ENCODE data around the gene STK38L.
"Not testable (repeated sequence)": the region's sequence is repeated elsewhere in the genome, so short reads cannot be mapped to it uniquely, and the experiment has no call there.

STK38L gene

GRCh38 chr12:27226407-27226929 lies 17.6 kb upstream of the STK38L start:
- in situ Hi-C loops (cut with MboI; ENCODE audit: low sequenced_read_pairs): no loop called here

- in situ Hi-C loops (cut with MboI; ENCODE audit: low sequenced_read_pairs): no loop called here
Measured at GRCh38 chr12:27229367-27229766, 14.7 kb upstream of the STK38L start.

GRCh38 chr12:27231374-27231773 lies 12.7 kb upstream of the STK38L start:
- in situ Hi-C loops (cut with MboI; ENCODE audit: low sequenced_read_pairs): not testable (repeated sequence)

GRCh38 chr12:27233814-27234213 lies 10.3 kb upstream of the STK38L start:
- in situ Hi-C loops (cut with MboI; ENCODE audit: low sequenced_read_pairs): no loop called here

GRCh38 chr12:27236498-27236897 lies 7.6 kb upstream of the STK38L start:
- in situ Hi-C loops (cut with MboI; ENCODE audit: low sequenced_read_pairs): no loop called here

GRCh38 chr12:27237790-27238771 lies 6.0 kb upstream of the STK38L start:
- in situ Hi-C loops (cut with MboI; ENCODE audit: low sequenced_read_pairs): no loop called here

GRCh38 chr12:27243006-27243405 lies 1.1 kb upstream of the STK38L start:
- in situ Hi-C loops (cut with MboI; ENCODE audit: low sequenced_read_pairs): no loop called here

- in situ Hi-C loops (cut with MboI; ENCODE audit: low sequenced_read_pairs): no loop called here
Measured at GRCh38 chr12:27244689-27245488, 803 bp downstream of the STK38L start.

- in situ Hi-C loops (cut with MboI; ENCODE audit: low sequenced_read_pairs): no loop called here
Measured at GRCh38 chr12:27246141-27246540, 2.1 kb downstream of the STK38L start.

- in situ Hi-C loops (cut with MboI; ENCODE audit: low sequenced_read_pairs): no loop called here
Measured at GRCh38 chr12:27246774-27247173, 2.7 kb downstream of the STK38L start.

GRCh38 chr12:27252934-27253333 lies 8.8 kb downstream of the STK38L start:
- in situ Hi-C loops (cut with MboI; ENCODE audit: low sequenced_read_pairs): no loop called here

- in situ Hi-C loops (cut with MboI; ENCODE audit: low sequenced_read_pairs): no loop called here
Measured at GRCh38 chr12:27253347-27253746, 9.3 kb downstream of the STK38L start.

GRCh38 chr12:27255806-27256205 lies 11.7 kb downstream of the STK38L start:
- in situ Hi-C loops (cut with MboI; ENCODE audit: low sequenced_read_pairs): no loop called here

GRCh38 chr12:27257104-27257843 lies 13.2 kb downstream of the STK38L start:
- in situ Hi-C loops (cut with MboI; ENCODE audit: low sequenced_read_pairs): no loop called here

- in situ Hi-C loops (cut with MboI; ENCODE audit: low sequenced_read_pairs): no loop called here
Measured at GRCh38 chr12:27260746-27261145, 16.7 kb downstream of the STK38L start.

GRCh38 chr12:27261866-27262265 lies 17.8 kb downstream of the STK38L start:
- in situ Hi-C loops (cut with MboI; ENCODE audit: low sequenced_read_pairs): no loop called here

GRCh38 chr12:27270148-27270547 lies 26.1 kb downstream of the STK38L start:
- in situ Hi-C loops (cut with MboI; ENCODE audit: low sequenced_read_pairs): no loop called here

GRCh38 chr12:27271206-27271605 lies 27.1 kb downstream of the STK38L start:
- in situ Hi-C loops (cut with MboI; ENCODE audit: low sequenced_read_pairs): no loop called here

- in situ Hi-C loops (cut with MboI; ENCODE audit: low sequenced_read_pairs): no loop called here
Measured at GRCh38 chr12:27272373-27273028, 28.4 kb downstream of the STK38L start.

GRCh38 chr12:27273114-27273513 lies 29.0 kb downstream of the STK38L start:
- in situ Hi-C loops (cut with MboI; ENCODE audit: low sequenced_read_pairs): no loop called here

All from hTERT RPE-1 (cell line).